Measurements from ENCODE around the gene CCDC51.

Gene CCDC51

GRCh38 chr3:48409291-48410201 lies 30.4 kb downstream of the CCDC51 start:
- Histone ChIP-seq H2BK120ac (ENCODE audit: insufficient read depth, low read length, poor library complexity) (no peak overlapping the region), H2AK5ac (ENCODE audit: low read length) (no peak overlapping the region), H4K8ac (ENCODE audit: low read depth, low read length) (no peak overlapping the region), H3K9me3 (ENCODE audit: insufficient read depth, low read depth, low read length) (peaks cover 2% of the 10 kb centered on the region), H2BK12ac (ENCODE audit: low read length) (no peak overlapping the region), H3K9ac (ENCODE audit: low read length) (no peak overlapping the region), H3K4me3 (ENCODE audit: low read depth, low read length) (no peak overlapping the region), H4K91ac (ENCODE audit: low read depth, low read length) (no peak overlapping the region), H3K27me3 (ENCODE audit: insufficient read depth, low read length) (no peaks in the 10 kb centered on the region), H3K4me2 (ENCODE audit: low read length) (no peak overlapping the region), H3K18ac (ENCODE audit: low read length) (no peak overlapping the region), H3K4me1 (ENCODE audit: control insufficient read depth in 1 of 2, insufficient read depth in 2 of 2, low read length in 2 of 2) (no peaks in the 10 kb centered on the region), H3K79me1 (ENCODE audit: low read length) (no peaks in the 10 kb centered on the region), H2BK5ac (ENCODE audit: low read depth, low read length, poor library complexity) (no peak overlapping the region), H3K36me3 (ENCODE audit: control insufficient read depth in 1 of 2, insufficient read depth in 2 of 2, low read length in 2 of 2) (peaks cover 95 to 97% of the 10 kb centered on the region in 2 experiments), H3K14ac (ENCODE audit: low read length) (no peak overlapping the region), H3K27ac (ENCODE audit: low read depth, low read length) (no peak overlapping the region), H3K4ac (ENCODE audit: low read depth, low read length) (no peak overlapping the region), H2AFZ (ENCODE audit: insufficient read depth, low read length, poor library complexity) (no peak overlapping the region), H3K79me2 (ENCODE audit: control insufficient read depth, insufficient read depth, low read length, poor library complexity) (no peaks in the 10 kb centered on the region), H4K12ac (ENCODE audit: low read depth, low read length) (no peak overlapping the region), H3K23ac (ENCODE audit: low read length) (no peak overlapping the region)
- no CpG with 5 or more reads among the region's 31 CpGs for whole genome bisulfite sequencing (ENCODE audit: extremely low coverage, insufficient coverage, insufficient read length)
- no peak for DNase-seq

- Histone ChIP-seq H3K4me1 (ENCODE audit: control insufficient read depth in 1 of 2, insufficient read depth in 2 of 2, low read length in 2 of 2) (no peaks in the 10 kb centered on the region), H3K79me1 (ENCODE audit: low read length) (no peaks in the 10 kb centered on the region), H3K9ac (ENCODE audit: low read length) (no peak overlapping the region), H2AK5ac (ENCODE audit: low read length) (no peak overlapping the region), H3K4me2 (ENCODE audit: low read length) (no peak overlapping the region), H2AFZ (ENCODE audit: insufficient read depth, low read length, poor library complexity) (no peak overlapping the region), H3K27me3 (ENCODE audit: insufficient read depth, low read length) (no peaks in the 10 kb centered on the region), H4K91ac (ENCODE audit: low read depth, low read length) (no peak overlapping the region), H2BK12ac (ENCODE audit: low read length) (no peak overlapping the region), H4K12ac (ENCODE audit: low read depth, low read length) (no peak overlapping the region), H3K18ac (ENCODE audit: low read length) (no peak overlapping the region), H3K23ac (ENCODE audit: low read length) (no peak overlapping the region), H2BK5ac (ENCODE audit: low read depth, low read length, poor library complexity) (no peak overlapping the region), H3K4me3 (ENCODE audit: low read depth, low read length) (no peak overlapping the region), H3K36me3 (ENCODE audit: control insufficient read depth in 1 of 2, insufficient read depth in 2 of 2, low read length in 2 of 2) (peaks cover 95 to 97% of the 10 kb centered on the region in 2 experiments), H3K4ac (ENCODE audit: low read depth, low read length) (no peak overlapping the region), H2BK120ac (ENCODE audit: insufficient read depth, low read length, poor library complexity) (no peak overlapping the region), H4K8ac (ENCODE audit: low read depth, low read length) (no peak overlapping the region), H3K79me2 (ENCODE audit: control insufficient read depth, insufficient read depth, low read length, poor library complexity) (no peaks in the 10 kb centered on the region), H3K27ac (ENCODE audit: low read depth, low read length) (no peak overlapping the region), H3K14ac (ENCODE audit: low read length) (no peak overlapping the region), H3K9me3 (ENCODE audit: insufficient read depth, low read depth, low read length) (peaks cover 2% of the 10 kb centered on the region)
- WGBS (ENCODE audit: extremely low coverage, insufficient coverage, insufficient read length), result no CpG with 5 or more reads among the region's 4 CpGs
- DNase-seq, result no peak
Measured at GRCh38 chr3:48408823-48409281, 31.1 kb downstream of the CCDC51 start.

- Histone ChIP-seq H2AK5ac (ENCODE audit: low read length) (no peak overlapping the region), H2BK120ac (ENCODE audit: insufficient read depth, low read length, poor library complexity) (no peak overlapping the region), H3K79me1 (ENCODE audit: low read length) (no peaks in the 10 kb centered on the region), H3K14ac (ENCODE audit: low read length) (no peak overlapping the region), H3K18ac (ENCODE audit: low read length) (no peak overlapping the region), H3K36me3 (ENCODE audit: control insufficient read depth in 1 of 2, insufficient read depth in 2 of 2, low read length in 2 of 2) (peaks cover 89 to 95% of the 10 kb centered on the region in 2 experiments), H3K23ac (ENCODE audit: low read length) (no peak overlapping the region), H3K4ac (ENCODE audit: low read depth, low read length) (no peak overlapping the region), H4K12ac (ENCODE audit: low read depth, low read length) (no peak overlapping the region), H3K27me3 (ENCODE audit: insufficient read depth, low read length) (no peaks in the 10 kb centered on the region), H4K91ac (ENCODE audit: low read depth, low read length) (no peak overlapping the region), H3K79me2 (ENCODE audit: control insufficient read depth, insufficient read depth, low read length, poor library complexity) (no peaks in the 10 kb centered on the region), H2BK5ac (ENCODE audit: low read depth, low read length, poor library complexity) (no peak overlapping the region), H3K27ac (ENCODE audit: low read depth, low read length) (no peak overlapping the region), H3K9ac (ENCODE audit: low read length) (no peak overlapping the region), H3K4me2 (ENCODE audit: low read length) (no peak overlapping the region), H3K4me3 (ENCODE audit: low read depth, low read length) (no peak overlapping the region), H3K9me3 (ENCODE audit: insufficient read depth, low read depth, low read length) (no peaks in the 10 kb centered on the region), H2AFZ (ENCODE audit: insufficient read depth, low read length, poor library complexity) (no peak overlapping the region), H3K4me1 (ENCODE audit: control insufficient read depth in 1 of 2, insufficient read depth in 2 of 2, low read length in 2 of 2) (no peaks in the 10 kb centered on the region), H4K8ac (ENCODE audit: low read depth, low read length) (no peak overlapping the region), H2BK12ac (ENCODE audit: low read length) (no peak overlapping the region)
- no peak for DNase-seq
- WGBS (ENCODE audit: extremely low coverage, insufficient coverage, insufficient read length), result no CpG with 5 or more reads among the region's 8 CpGs
Measured at GRCh38 chr3:48407542-48408099, 32.3 kb downstream of the CCDC51 start.

GRCh38 chr3:48406443-48407431 lies 33.2 kb downstream of the CCDC51 start:
- Histone ChIP-seq H3K9ac (ENCODE audit: low read length) (no peak overlapping the region), H2BK5ac (ENCODE audit: low read depth, low read length, poor library complexity) (no peak overlapping the region), H2AFZ (ENCODE audit: insufficient read depth, low read length, poor library complexity) (no peak overlapping the region), H3K14ac (ENCODE audit: low read length) (no peak overlapping the region), H4K91ac (ENCODE audit: low read depth, low read length) (no peak overlapping the region), H4K8ac (ENCODE audit: low read depth, low read length) (no peak overlapping the region), H4K12ac (ENCODE audit: low read depth, low read length) (no peak overlapping the region), H3K27ac (ENCODE audit: low read depth, low read length) (no peak overlapping the region), H3K36me3 (ENCODE audit: control insufficient read depth in 1 of 2, insufficient read depth in 2 of 2, low read length in 2 of 2) (peaks cover 84 to 87% of the 10 kb centered on the region in 2 experiments), H3K79me2 (ENCODE audit: control insufficient read depth, insufficient read depth, low read length, poor library complexity) (no peaks in the 10 kb centered on the region), H3K4me1 (ENCODE audit: control insufficient read depth in 1 of 2, insufficient read depth in 2 of 2, low read length in 2 of 2) (no peaks in the 10 kb centered on the region), H2BK12ac (ENCODE audit: low read length) (no peak overlapping the region), H3K9me3 (ENCODE audit: insufficient read depth, low read depth, low read length) (no peaks in the 10 kb centered on the region), H3K27me3 (ENCODE audit: insufficient read depth, low read length) (no peaks in the 10 kb centered on the region), H3K23ac (ENCODE audit: low read length) (no peak overlapping the region), H3K4ac (ENCODE audit: low read depth, low read length) (no peak overlapping the region), H3K18ac (ENCODE audit: low read length) (no peak overlapping the region), H2BK120ac (ENCODE audit: insufficient read depth, low read length, poor library complexity) (no peak overlapping the region), H3K79me1 (ENCODE audit: low read length) (no peaks in the 10 kb centered on the region), H3K4me3 (ENCODE audit: low read depth, low read length) (no peak overlapping the region), H3K4me2 (ENCODE audit: low read length) (no peak overlapping the region), H2AK5ac (ENCODE audit: low read length) (no peak overlapping the region)
- DNase-seq, result no peak
- WGBS (ENCODE audit: extremely low coverage, insufficient coverage, insufficient read length), result no CpG with 5 or more reads among the region's 18 CpGs
